Keratinocyte (primary cell): ENCODE data around the gene CHML.

Experiments
- EZH2 ChIP-seq: IDR thresholded peaks from one replicate; pipeline ENCODE4 v1.6.1; 2012; ENCODE audit warnings: inconsistent platforms, mild to moderate bottlenecking, low read length, moderate library complexity
- TF ChIP-seq, protein P1 (sequence below), 3 experiments: IDR thresholded peaks in 1 of 3; conservative IDR thresholded peaks in 1 of 3; optimal IDR thresholded peaks in 1 of 3; 2 replicates in 2 of 3; 3 replicates in 1 of 3; pipeline versions ENCODE3 to v1.5.1; 2011; ENCODE audit warnings: low read length in 3 of 3, mild to moderate bottlenecking in 3 of 3, moderate library complexity in 2 of 3, control low read depth in 1 of 3, inconsistent platforms in 1 of 3; ENCODE audit not compliant: insufficient read depth in 2 of 3; ENCODE audit errors: extremely low read depth in 1 of 3

DNA sequence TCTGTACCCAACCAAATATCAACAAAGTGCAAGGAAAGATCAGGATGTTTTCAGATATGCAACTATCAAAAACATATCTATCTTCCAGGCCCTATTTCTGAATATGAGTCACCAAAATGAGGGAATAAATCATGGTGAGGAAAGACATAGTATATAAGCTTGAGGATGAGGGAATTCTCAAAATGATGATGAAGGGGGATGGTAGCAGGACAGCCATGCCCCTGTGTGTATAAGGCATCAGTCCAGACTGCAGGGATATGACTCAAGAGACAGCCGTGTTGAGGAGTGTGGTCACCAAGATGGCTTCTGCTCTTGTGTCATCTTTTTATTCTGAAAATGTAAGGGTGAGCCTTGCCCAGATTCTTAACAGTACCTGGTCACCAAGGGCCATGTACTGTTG lies 7.5 kb upstream of the CHML start:
- TF ChIP-seq, protein P1, sequence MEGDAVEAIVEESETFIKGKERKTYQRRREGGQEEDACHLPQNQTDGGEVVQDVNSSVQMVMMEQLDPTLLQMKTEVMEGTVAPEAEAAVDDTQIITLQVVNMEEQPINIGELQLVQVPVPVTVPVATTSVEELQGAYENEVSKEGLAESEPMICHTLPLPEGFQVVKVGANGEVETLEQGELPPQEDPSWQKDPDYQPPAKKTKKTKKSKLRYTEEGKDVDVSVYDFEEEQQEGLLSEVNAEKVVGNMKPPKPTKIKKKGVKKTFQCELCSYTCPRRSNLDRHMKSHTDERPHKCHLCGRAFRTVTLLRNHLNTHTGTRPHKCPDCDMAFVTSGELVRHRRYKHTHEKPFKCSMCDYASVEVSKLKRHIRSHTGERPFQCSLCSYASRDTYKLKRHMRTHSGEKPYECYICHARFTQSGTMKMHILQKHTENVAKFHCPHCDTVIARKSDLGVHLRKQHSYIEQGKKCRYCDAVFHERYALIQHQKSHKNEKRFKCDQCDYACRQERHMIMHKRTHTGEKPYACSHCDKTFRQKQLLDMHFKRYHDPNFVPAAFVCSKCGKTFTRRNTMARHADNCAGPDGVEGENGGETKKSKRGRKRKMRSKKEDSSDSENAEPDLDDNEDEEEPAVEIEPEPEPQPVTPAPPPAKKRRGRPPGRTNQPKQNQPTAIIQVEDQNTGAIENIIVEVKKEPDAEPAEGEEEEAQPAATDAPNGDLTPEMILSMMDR (optimal IDR thresholded peaks at IDR 0.05 in 1 of 3, IDR thresholded peaks at IDR 0.05 in 1 of 3, conservative IDR thresholded peaks at IDR 0.05 in 1 of 3; ENCODE audit: extremely low read depth in 1 of 3, insufficient read depth in 2 of 3, low read length in 3 of 3): no peak
- TF ChIP-seq EZH2: no peak
